Skeletal muscle cell (primary cell): ENCODE measurements around the gene PPAT.
A peak's percentile ranks its signal among the peaks of the same experiment; 100 is the strongest.
"Not testable (repeated sequence)": the region's sequence is repeated elsewhere in the genome, so short reads cannot be mapped to it uniquely, and the experiment has no call there.

Source experiments
- DNase-seq: peaks from one replicate; pipeline ENCODE4 v3.0.0-alpha.2; 2010; ENCODE audit warnings: low read depth
- H3K4me3 ChIP-seq: 2 replicates; pipeline ENCODE4 v1.5.1; 2011; ENCODE audit warnings: low read depth, mild to moderate bottlenecking, control low read depth, low read length, moderate library complexity

PPAT gene

GRCh38 chr4:56389558-56389957, 45.9 kb downstream of the PPAT start:
- DNase-seq = no peak
- H3K4me3 ChIP-seq = no peak overlapping the region

GRCh38 chr4:56388306-56388705, 47.1 kb downstream of the PPAT start:
- peak overlapping the region; percentile 62 for H3K4me3 ChIP-seq
- no peak for DNase-seq

GRCh38 chr4:56387023-56388001, 48.1 kb downstream of the PPAT start, which contains the start of gene AASDH:
Gene AASDH, minus strand, starts transcription at chr4:56387491. Its CDS starts 3,192 bp downstream, at chr4:56384299.
- H3K4me3 ChIP-seq = peak within 1 kb of the TSS; percentile 62

GRCh38 chr4:56386091-56386490, 49.3 kb downstream of the PPAT start:
- peak overlapping the region; percentile 30 for H3K4me3 ChIP-seq
- DNase-seq = no peak

More at GRCh38 chr4:56387023-56388001, 48.1 kb downstream of the PPAT start, which contains the start of gene AASDH:
- peak; percentile 86 for DNase-seq

- DNase-seq = no peak
- no peak overlapping the region for H3K4me3 ChIP-seq
Measured at GRCh38 chr4:56375458-56375857, 60.0 kb downstream of the PPAT start.

- no peak overlapping the region for H3K4me3 ChIP-seq
- no peak for DNase-seq
Measured at GRCh38 chr4:56374956-56375355, 60.5 kb downstream of the PPAT start.

GRCh38 chr4:56372774-56373173, 62.6 kb downstream of the PPAT start:
- H3K4me3 ChIP-seq = no peak overlapping the region
- no peak for DNase-seq

- no peak overlapping the region for H3K4me3 ChIP-seq
- no peak for DNase-seq
Measured at GRCh38 chr4:56371426-56372220, 63.8 kb downstream of the PPAT start.

GRCh38 chr4:56370377-56370776, 65.0 kb downstream of the PPAT start:
- DNase-seq = no peak
- H3K4me3 ChIP-seq = no peak overlapping the region

GRCh38 chr4:56362981-56363380, 72.4 kb downstream of the PPAT start:
- not testable (repeated sequence) for H3K4me3 ChIP-seq, DNase-seq

- DNase-seq = peak; percentile 20
- no peak overlapping the region for H3K4me3 ChIP-seq
Measured at GRCh38 chr4:56360071-56360470, 75.3 kb downstream of the PPAT start.

GRCh38 chr4:56356650-56357049, 78.8 kb downstream of the PPAT start:
- DNase-seq = no peak

GRCh38 chr4:56348576-56348975, 86.8 kb downstream of the PPAT start:
- DNase-seq = no peak
- H3K4me3 ChIP-seq = no peak overlapping the region

More at GRCh38 chr4:56356650-56357049, 78.8 kb downstream of the PPAT start:
- no peak overlapping the region for H3K4me3 ChIP-seq

GRCh38 chr4:56345458-56345857, 90.0 kb downstream of the PPAT start:
- DNase-seq = no peak
- no peak overlapping the region for H3K4me3 ChIP-seq
